Measurements from ENCODE around the gene GRIK1. TPM values are rescaled to one million over a fixed set of nuclear protein-coding genes. Genes with fewer than 3 reads are reported as not detected.

GRIK1 gene
- total RNA-seq, 2 donors from 2014 or later, result 0.21 TPM; not detected in 1

DNA sequence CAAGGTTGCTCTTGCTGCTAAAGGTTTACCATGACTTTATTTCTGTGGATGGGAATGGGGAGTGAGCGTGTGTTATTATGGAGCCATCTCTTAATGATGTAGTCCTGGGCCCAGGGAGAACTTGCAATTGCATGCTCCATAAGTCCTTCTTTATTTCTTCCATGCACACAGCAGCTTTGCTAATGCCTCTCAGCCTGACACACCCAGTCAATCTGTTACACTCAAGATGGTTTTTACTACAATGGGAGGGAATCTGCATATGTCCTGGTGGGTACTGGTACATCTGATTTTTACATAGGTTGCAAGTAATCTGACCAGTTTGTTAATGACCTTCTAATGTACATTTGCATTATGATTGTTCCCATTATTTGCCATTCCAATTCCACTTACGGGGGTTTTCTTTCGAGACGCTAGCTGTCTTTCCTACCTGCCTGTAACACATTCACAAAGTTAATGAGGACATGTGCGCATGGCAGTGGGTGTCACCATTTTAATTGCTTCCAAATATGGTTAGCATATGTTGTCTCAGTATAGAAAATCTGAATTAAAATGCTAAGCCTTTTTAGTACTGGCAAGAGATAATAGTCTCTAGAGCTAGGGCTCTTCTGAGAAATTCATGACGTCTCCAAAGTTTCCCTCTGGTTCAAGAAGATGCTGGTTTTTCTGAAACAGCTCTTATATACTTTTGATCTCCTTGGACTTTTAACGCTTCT is 188.2 kb downstream of the GRIK1 start:
- H3K36me3 ChIP-seq, result no peaks in the 10 kb centered on the region
- TF ChIP-seq, protein P1, sequence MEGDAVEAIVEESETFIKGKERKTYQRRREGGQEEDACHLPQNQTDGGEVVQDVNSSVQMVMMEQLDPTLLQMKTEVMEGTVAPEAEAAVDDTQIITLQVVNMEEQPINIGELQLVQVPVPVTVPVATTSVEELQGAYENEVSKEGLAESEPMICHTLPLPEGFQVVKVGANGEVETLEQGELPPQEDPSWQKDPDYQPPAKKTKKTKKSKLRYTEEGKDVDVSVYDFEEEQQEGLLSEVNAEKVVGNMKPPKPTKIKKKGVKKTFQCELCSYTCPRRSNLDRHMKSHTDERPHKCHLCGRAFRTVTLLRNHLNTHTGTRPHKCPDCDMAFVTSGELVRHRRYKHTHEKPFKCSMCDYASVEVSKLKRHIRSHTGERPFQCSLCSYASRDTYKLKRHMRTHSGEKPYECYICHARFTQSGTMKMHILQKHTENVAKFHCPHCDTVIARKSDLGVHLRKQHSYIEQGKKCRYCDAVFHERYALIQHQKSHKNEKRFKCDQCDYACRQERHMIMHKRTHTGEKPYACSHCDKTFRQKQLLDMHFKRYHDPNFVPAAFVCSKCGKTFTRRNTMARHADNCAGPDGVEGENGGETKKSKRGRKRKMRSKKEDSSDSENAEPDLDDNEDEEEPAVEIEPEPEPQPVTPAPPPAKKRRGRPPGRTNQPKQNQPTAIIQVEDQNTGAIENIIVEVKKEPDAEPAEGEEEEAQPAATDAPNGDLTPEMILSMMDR (IDR thresholded peaks at IDR 0.05), result no peak
- no peaks in the 10 kb centered on the region for H3K9me3 ChIP-seq
- H3K27ac ChIP-seq, result no peak overlapping the region
- no peak overlapping the region for H3K4me3 ChIP-seq
- no peaks in the 10 kb centered on the region for H3K4me1 ChIP-seq (ENCODE audit: control insufficient read depth in 1 of 2, low read depth in 2 of 2)
- DNase-seq (ENCODE audit: low spot score) (no peak), ATAC-seq (ENCODE audit: insufficient number of reproducible peaks, low FRiP score, low read depth) (no peak)
- H3K27me3 ChIP-seq (replicated peaks; ENCODE audit: insufficient read depth), result no peaks in the 10 kb centered on the region

DNA sequence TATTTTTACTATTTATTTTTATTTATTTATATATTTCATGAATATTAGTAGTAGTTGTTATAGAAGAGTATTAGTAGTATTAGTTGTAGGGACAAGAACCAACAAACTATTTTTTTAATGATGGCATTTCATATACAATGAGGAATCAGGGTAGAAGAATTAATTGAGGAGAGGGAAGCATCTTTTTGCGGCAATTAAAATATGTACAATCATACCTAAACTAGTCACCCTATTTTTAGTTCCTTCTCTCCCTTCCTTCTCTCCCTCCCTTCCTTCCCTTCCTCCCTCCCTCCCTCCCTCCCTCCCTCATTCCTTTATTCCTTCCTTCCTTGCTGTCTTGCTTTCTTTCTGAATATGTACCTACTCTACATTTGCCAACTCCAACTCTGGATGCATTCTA is 189.8 kb downstream of the GRIK1 start:
- Histone ChIP-seq H3K27me3 (replicated peaks; ENCODE audit: insufficient read depth) (no peaks in the 10 kb centered on the region), H3K27ac (no peak overlapping the region), H3K36me3 (no peaks in the 10 kb centered on the region), H3K4me1 (ENCODE audit: control insufficient read depth in 1 of 2, low read depth in 2 of 2) (no peaks in the 10 kb centered on the region), H3K9me3 (no peaks in the 10 kb centered on the region), H3K4me3 (no peak overlapping the region)
- ATAC-seq (ENCODE audit: insufficient number of reproducible peaks, low FRiP score, low read depth) (no peak), DNase-seq (ENCODE audit: low spot score) (no peak)
- TF ChIP-seq, protein P1 (IDR thresholded peaks at IDR 0.05), result no peak

GRCh38 chr21:29749223-29749622 is 190.6 kb downstream of the GRIK1 start:
- DNase-seq (ENCODE audit: low spot score) (no peak), ATAC-seq (ENCODE audit: insufficient number of reproducible peaks, low FRiP score, low read depth) (no peak)
- no peaks in the 10 kb centered on the region for H3K4me1 ChIP-seq (ENCODE audit: control insufficient read depth in 1 of 2, low read depth in 2 of 2)

DNA sequence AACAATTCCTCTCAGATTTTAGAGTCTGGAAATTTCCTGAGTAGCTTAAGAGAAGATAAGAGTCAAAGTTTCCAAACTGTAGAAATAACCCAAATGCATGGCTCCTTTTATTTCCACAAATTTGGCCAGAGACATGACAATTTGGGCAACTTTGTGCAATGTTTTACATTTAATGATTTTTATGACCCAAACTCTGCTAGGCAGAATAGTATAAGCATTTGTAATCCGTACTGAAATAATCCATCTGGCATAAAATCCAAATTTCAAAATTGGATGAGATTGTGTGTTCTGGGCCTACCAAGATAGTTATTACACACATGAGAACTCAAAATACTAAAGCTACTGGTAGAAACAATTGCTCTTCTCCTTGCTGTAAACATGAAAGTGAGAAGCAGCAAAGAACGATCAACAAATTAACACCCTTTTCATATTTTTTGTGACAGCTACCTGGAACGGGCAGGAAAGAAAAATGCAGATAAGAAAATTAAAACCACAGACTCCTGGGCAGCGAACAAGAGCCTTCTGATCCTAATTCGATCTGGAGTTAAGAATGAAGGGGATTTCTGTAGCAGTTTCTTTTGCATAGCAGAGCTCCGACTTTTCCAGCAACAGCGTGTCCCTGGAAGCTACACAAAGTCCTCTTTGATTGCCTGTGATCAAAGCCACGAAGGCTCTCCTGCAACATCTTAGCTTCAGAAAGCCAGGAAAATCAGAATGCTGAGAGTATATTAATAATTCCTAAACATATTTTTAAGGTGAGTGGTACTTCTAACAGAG is 191.2 kb downstream of the GRIK1 start:
- TF ChIP-seq, protein P1 (IDR thresholded peaks at IDR 0.05), result no peak
- Histone ChIP-seq H3K36me3 (no peaks in the 10 kb centered on the region), H3K27ac (no peak overlapping the region), H3K4me1 (ENCODE audit: control insufficient read depth in 1 of 2, low read depth in 2 of 2) (no peaks in the 10 kb centered on the region), H3K4me3 (no peak overlapping the region), H3K9me3 (no peaks in the 10 kb centered on the region), H3K27me3 (replicated peaks; ENCODE audit: insufficient read depth) (no peaks in the 10 kb centered on the region)
- DNase-seq (ENCODE audit: low spot score) (no peak), ATAC-seq (ENCODE audit: insufficient number of reproducible peaks, low FRiP score, low read depth) (no peak)

More at GRCh38 chr21:29749223-29749622, 190.6 kb downstream of the GRIK1 start:
- H3K4me3 ChIP-seq, result no peak overlapping the region
- no peaks in the 10 kb centered on the region for H3K9me3 ChIP-seq
- no peaks in the 10 kb centered on the region for H3K27me3 ChIP-seq (replicated peaks; ENCODE audit: insufficient read depth)
- H3K36me3 ChIP-seq, result no peaks in the 10 kb centered on the region
- TF ChIP-seq, protein P1 (IDR thresholded peaks at IDR 0.05), result no peak
- H3K27ac ChIP-seq, result no peak overlapping the region

DNA sequence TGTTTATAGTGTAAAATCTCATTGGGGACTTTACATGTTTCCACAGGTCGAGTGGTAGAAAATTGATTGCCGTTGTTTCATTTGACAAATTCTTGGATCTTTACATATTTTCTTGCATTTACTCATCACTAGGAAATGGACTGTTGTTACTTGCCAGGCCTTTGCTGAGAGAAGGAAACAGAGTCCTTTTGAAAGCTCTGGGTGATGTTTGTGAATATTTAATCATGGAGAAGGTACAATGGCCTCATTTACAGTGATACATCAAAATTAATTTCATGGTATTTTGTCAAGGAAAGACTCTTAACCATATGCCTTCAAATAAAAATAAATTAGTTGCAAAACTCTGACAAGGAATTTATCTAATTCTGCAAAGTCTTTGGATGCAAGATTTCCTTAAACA is 198.0 kb downstream of the GRIK1 start:
- H3K27ac ChIP-seq, result no peak overlapping the region
- DNase-seq (ENCODE audit: low spot score), result no peak
- TF ChIP-seq, protein P1 (IDR thresholded peaks at IDR 0.05), result no peak

More for the DNA sequence above, 198.0 kb downstream of the GRIK1 start:
- no peaks in the 10 kb centered on the region for H3K9me3 ChIP-seq
- peaks cover 0 to 7% of the 10 kb centered on the region in 2 donors for H3K4me1 ChIP-seq (ENCODE audit: control insufficient read depth in 1 of 2, low read depth in 2 of 2)
- no peaks in the 10 kb centered on the region for H3K27me3 ChIP-seq (replicated peaks; ENCODE audit: insufficient read depth)
- no peak for ATAC-seq (ENCODE audit: insufficient number of reproducible peaks, low FRiP score, low read depth)
- no peaks in the 10 kb centered on the region for H3K36me3 ChIP-seq
- no peak overlapping the region for H3K4me3 ChIP-seq

Data from thoracic aorta (tissue), 2 donors.